NCI-H1930 (cell line): ENCODE data around the gene NPEPPS.
"Not testable (repeated sequence)": the region's sequence is repeated elsewhere in the genome, so short reads cannot be mapped to it uniquely, and the experiment has no call there.

Experiments
- DNase-seq, 2 experiments: peaks; one replicate each; lab custom pipeline; 2025; lab: John Stamatoyannopoulos, UW

The NPEPPS gene

DNA sequence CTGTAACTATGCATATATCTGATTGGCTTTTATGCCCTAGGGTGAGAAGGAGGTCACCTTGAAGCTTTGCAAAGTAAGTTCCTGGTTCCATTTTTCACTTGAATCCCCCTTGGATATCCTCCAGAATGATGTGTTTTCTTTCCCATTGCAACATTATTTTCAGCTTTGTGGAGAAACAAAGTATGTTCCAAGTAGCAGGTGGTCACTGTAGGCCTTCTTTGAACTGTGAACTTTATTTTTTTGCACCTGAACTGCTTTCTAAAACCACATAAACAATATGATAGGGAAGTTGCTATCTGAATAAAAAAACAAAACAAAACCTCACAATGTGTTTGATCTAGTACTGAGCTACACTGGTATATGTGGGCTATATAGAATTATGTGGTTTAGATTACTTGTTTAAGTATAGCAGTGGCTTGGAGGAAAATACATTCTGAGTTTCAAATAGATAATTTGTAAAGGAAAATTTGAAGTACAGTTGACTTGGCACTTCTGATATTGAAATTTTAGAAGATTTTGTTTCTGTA is 29.7 kb downstream of the NPEPPS start:
- DNase-seq, result not testable (repeated sequence)

DNA sequence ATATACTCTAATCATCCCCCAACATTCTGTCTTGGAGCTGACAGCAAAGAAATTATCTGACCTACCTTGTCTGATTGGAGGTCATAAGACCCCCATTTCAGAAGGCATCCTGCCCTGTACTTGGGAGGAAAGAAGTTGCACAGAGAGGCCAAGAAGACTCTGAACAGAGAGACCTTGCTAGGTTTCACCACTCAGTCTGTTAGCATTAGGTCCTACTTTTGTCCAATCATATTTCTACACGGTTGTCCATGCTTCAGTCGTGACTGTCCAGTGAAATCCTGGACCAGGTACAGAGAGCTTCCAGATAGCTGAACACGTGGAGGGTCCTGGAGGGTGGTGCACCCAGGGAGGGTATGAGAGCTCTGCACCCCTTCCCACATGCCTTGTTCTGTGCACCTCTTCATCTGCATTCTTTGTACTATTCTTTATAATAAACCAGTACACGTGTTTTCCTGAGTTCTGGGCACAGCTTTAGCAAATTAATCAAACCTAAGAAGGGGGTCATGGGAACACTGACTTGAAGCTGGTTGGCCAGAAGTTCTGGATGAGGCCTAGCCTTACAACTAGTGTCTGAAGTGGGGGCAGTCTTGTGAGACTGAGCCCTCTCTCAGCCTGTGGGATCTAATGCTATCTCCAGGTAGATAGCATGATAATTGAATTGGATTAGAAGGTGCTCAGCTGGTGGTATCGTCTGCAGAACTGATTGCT is 30.9 kb downstream of the NPEPPS start:
- not testable (repeated sequence) for DNase-seq

DNA sequence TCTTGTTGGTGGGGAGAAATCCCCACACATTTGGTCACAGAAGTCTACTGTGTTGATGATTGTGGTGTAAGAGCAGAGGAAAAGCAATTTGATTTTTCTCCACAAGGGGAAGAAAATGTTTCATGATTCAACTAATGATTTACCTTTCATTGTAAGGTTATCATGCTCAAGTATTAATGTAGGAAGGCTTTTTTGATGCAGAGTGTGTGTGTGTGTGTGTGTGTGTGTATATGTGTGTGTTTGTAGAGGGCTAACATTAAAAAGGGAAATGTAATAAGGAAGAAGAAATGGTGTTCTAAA is 31.4 kb downstream of the NPEPPS start:
- DNase-seq, result not testable (repeated sequence)

GRCh38 chr17:47567261-47567660 is 36.4 kb downstream of the NPEPPS start:
- not testable (repeated sequence) for DNase-seq

DNA sequence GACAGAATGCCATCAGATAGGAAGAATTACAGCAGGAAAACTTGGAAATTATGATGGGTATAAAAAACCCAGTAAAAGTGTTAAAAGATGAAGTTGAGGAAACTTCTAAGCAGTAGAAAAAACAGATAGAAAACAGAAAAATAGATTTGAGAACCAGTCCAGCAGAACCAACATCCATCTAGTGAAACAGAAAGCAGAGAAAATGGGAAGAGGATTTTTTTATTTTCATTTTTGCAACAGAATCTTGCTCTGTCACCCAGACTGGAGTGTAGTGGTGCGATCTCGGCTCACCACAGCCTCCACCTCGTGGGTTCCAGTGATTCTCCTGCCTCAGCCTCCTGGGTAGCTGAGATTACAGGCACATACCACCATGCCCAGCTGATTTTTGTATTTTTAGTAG is 41.7 kb downstream of the NPEPPS start:
- not testable (repeated sequence) for DNase-seq

DNA sequence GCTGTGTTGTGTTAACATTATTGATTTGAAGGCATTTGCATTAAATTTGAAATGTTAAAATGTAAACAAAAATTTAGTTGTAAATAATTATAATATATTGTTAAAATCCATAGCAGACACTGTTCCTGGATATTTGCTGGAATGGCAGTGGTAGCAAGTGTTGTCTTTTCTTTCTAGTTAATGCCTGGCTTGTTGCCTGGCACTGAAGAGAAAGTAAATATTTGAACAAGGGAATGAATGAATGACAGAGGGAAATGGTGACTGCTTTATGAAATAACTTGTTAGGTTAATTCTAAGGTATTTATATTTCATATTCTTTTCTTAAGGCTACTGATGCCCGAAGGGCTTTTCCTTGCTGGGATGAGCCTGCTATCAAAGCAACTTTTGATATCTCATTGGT is 51.5 kb downstream of the NPEPPS start:
- DNase-seq, result not testable (repeated sequence)

- DNase-seq, result not testable (repeated sequence)
These were observed 55.6 kb downstream of the NPEPPS start for GRCh38 chr17:47586378-47587055.

DNA sequence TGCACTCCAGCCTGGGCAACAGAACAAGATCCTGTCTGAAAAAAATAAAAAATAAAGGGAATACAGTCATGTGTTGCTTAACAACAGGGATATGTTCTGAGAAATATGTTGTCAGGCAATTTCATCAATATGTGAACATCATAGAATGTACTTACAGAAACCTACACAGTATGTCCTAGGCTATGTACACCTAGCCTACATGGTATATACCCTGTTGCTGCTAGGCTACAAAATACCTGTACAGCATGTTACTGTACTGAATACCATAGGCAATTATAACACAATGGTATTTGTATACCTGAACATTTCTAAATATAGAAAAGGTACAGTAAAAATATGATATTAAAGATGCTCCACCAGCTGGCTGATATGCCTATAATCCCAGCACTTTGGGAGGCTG is 62.6 kb downstream of the NPEPPS start:
- DNase-seq, result not testable (repeated sequence)

DNA sequence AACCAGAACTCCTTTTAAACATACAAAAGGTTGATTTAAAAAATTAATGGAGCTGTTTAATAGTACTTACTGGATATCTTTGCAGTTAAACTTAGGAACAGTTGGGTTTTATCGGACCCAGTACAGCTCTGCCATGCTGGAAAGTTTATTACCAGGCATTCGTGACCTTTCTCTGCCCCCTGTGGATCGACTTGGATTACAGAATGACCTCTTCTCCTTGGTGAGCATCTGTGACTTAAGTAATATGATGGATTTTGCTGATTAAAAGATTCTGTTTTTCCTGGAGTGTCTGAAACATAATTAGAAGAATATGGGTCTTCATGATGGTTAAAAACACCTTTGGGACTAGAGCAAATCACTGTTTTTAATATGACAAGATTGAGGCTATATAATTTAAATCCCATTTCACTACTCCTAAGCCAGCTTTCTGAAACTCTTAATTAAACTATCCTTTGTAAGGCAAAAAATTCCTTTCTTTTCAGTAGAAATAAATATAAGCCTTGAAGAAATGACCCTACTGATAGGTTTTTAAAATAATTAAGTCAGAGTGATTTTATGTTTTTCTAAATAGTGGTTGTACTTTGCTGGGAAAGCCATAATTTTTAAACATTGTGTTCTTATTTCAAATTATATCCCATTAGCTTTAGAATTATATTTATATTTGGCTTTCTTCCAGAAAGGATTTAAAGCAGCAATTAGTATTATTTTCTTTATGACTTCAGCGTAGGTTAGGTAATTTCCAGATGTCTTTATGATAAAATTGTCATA is 73.1 kb downstream of the NPEPPS start:
- peak; percentile 73 to 93 for DNase-seq

GRCh38 chr17:47604598-47604927 is 73.7 kb downstream of the NPEPPS start:
- DNase-seq, result peak; percentile 97

DNA sequence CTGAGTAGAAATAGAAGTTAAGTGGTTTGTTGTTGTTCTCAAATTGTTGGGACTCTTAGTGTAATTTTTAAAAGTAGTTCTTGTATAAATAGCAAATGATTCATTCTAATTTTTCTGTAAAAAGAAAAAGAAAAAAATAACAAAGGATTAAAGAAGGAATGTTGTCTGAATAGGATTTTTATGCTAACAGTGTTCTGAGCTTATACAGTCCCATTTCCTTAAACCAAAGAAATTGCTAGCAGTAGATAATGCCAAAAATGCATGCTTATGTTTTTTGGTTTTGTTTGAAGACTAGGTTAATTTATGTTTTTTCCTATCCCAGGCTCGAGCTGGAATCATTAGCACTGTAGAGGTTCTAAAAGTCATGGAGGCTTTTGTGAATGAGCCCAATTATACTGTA is 74.1 kb downstream of the NPEPPS start:
- peak in 1 of 2 experiments; percentile 11 for DNase-seq

DNA sequence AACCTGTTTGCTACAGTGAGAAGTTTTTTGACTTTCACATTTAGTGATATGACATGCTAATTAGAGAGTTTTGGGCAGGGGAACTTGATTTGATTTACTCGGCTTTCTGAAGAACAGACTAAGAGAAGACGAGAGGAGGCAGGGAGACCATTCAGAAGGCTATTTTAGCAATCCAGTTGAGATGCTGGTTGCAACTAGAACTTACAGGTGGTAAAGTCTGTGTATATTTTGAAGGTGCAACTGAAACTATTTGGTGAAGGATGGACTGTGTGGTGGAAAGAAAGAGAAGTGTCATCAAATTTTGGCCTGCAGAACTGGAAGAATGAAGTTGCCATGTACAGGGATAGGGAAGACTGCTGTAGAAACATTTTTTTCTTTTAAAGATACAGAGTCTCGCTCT is 76.6 kb downstream of the NPEPPS start:
- no peak for DNase-seq

DNA sequence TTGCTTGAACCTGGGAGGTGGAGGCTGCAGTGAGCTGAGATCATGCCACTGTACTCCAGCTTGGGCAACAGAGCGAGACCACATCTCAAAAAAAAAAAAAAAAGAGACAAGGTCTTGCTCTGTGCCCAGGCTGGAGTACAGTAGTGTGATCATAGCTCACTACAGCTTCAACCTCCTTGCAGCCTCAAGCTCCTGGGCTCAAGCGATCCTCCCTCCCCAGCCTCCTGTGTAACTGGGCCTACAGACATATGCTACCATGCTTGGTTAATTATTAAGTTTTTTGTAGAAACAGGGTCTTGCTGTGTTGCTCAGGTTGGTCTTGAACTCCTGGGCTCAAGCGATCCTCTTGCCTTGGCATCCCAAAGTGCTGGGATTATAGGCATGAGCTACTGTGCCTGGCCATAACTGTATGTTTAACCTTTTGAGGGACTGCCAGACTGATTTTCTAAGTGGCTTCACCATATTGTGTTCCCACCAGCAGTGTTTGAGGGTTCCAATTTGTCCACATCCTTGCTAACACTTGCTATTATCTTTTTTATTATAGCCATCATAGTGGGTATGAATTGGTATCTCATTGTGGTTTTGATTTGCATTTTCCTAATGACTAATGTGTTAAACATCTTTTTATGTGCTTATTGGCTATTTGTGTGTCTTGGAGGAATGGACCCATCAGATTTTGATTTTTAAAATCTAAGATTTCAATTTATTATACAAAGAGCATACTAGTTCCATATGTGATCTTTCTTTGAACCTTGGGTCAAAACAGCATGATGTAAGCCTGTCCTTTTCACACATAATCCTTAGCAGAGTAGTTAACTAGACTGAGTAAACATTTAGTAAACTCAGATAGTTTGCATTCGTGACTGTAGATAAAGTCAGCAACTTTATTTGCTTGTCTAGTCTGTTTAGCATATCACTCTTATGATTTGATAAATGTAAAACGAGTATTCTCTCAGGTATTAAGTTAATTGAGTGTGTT is 80.8 kb downstream of the NPEPPS start:
- peak in 1 of 2 experiments; percentile 17 for DNase-seq

DNA sequence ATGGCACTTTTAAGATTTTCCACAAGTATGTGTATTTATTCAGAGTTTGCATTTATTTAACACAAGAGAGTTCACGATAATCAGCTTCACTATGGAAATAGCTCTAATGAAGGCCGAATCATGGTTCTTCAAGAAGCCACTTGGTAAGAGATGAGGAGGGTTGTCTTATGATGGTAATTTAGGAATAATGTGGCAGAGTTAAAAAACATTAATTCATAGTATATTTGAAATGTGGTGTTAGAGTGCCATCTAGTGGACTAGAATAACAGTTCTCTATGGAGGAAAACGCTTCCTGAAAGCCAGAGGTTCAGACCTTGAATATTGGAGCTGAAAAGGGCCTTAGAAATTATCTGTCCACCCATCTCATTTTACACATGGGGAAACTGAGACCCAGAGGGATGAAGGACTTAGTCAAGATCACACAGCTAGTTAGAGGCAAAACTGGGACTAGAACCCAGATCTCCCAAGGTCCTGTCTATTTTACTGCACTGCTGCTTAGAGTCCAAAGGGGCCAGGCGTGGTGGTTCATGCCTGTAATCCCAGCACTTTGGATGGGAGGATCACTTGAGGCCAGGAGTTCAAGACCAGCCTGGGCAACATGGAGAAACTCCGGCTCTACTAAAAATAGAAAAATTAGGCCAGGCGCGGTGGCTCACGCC is 85.0 kb downstream of the NPEPPS start:
- peak; percentile 16 to 42 for DNase-seq

DNA sequence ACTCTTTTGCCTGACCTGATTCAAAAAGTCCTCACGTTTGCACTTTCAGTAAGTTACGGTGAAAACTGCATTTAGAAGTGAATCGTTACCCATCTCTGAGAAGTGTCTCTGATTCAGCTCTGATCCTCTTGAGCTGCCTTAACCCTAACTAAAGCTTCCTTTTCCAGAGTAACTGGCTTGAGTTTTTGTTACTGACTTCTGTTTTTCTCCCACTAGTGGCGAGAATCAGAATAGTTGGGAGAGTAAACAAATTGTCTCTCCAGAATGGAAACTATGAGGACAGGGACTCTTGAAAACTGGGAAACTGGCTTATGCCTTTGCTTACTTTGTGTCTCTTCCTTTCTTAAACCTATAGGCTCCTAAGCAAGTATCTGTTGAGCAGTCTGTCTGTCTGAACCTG is 87.5 kb downstream of the NPEPPS start:
- DNase-seq, result no peak

- peak in 1 of 2 experiments; percentile 14 for DNase-seq
These were observed 89.8 kb downstream of the NPEPPS start for GRCh38 chr17:47620503-47621245.

GRCh38 chr17:47621293-47622179 is 90.6 kb downstream of the NPEPPS start:
- DNase-seq, result no peak

DNA sequence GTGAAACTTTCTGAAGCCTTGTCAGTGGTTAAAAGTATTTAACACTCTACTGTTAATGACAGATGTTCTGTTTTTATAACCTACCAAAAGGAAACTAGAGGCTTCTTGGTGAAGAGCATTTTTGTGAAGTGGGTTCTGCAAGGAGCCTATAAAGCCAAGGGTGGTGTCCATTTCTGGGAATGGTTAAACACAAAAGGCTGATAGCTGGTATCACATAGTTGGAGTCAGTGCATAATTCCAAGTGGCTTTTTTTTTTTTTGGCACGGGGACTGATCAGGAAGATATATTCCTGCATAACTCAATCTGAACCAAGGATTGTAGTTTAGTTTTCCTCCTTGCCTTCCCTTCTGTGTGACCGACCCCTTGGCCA is 91.3 kb downstream of the NPEPPS start:
- no peak for DNase-seq

DNA sequence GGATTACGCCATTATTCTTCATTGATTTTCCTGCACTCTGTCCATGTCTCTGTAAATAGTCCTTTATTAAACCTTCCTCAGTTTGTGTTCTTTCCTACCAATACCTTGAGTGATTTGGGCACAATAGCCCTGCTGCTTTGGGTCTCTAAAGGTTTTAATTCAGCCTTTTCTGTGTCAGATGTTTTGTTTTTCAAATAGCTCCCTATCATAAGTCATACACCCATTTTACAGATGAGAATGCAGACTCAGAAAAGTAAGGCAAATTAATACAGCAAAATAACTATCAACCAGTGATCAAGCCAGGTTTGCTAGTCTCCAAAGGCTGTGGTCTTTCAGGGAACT is 93.8 kb downstream of the NPEPPS start:
- no peak for DNase-seq
